Right lobe of liver (tissue), 6 donors: ENCODE measurements around the gene PPFIBP1. TPM values are rescaled to one million over a fixed set of nuclear protein-coding genes. Genes with fewer than 3 reads are reported as not detected.
A peak's percentile ranks its signal among the peaks of the same experiment; 100 is the strongest.
"Not testable (repeated sequence)": the region's sequence is repeated elsewhere in the genome, so short reads cannot be mapped to it uniquely, and the experiment has no call there.

ENCODE experiments used
- ATAC-seq, 4 donors: fragments of 200-7000 bp; cut with Tn5 transposase; one replicate each; pipeline ENCODE4 v1.9.1; 2020; ENCODE audit warnings: mild to moderate bottlenecking in 4 of 4, moderate library complexity in 4 of 4
- DNase-seq, 3 donors: peaks; one replicate each; pipeline ENCODE4 v3.0.0-alpha.2; 2020
- H3K27ac ChIP-seq, 3 donors: fragments of 200-600 bp; one replicate each; pipeline ENCODE4 v1.8.0; 2022
- H3K27me3 ChIP-seq, 2 donors: fragments of 200-600 bp; one replicate each; pipeline ENCODE4 v1.8.0; 2022
- H3K36me3 ChIP-seq, 4 donors: fragments of 200-600 bp; sonication (generic) in 1 of 4; one replicate each; pipeline versions ENCODE4 v1.5.1 to v1.8.0; 2017 to 2022; ENCODE audit warnings: control low read depth in 1 of 4
- H3K4me1 ChIP-seq, 4 donors: fragments of 200-600 bp; sonication (generic) in 1 of 4; one replicate each; pipeline versions ENCODE4 v1.5.1 to v1.8.0; 2017 to 2022; ENCODE audit warnings: control low read depth in 1 of 4
- H3K4me3 ChIP-seq, 3 donors: fragments of 200-600 bp; one replicate each; pipeline ENCODE4 v1.8.0; 2022
- H3K9me3 ChIP-seq, 4 donors: fragments of 200-600 bp; sonication (generic) in 1 of 4; one replicate each; pipeline versions ENCODE4 v1.5.1 to v1.8.0; 2017 to 2022; ENCODE audit warnings: control low read depth in 1 of 4
- POLR2A ChIP-seq: fragments of 450-650 bp; IDR thresholded peaks from one replicate; pipeline ENCODE4 v1.6.1; 2017; ENCODE audit warnings: antibody characterized with exemption, mild to moderate bottlenecking
- WGBS: methylation state at CpG from one replicate; pipeline ENCODE4 v1.1.6; 2018; ENCODE audit warnings: low coverage, low lambda C conversion rate; ENCODE audit not compliant: insufficient coverage; ENCODE audit errors: missing lambda C conversion rate; 5-methylcytosine and 5-hydroxymethylcytosine counted together
- intact Hi-C, 2 donors: fragments of 100-400 bp; cut with DNase I; formaldehyde crosslinking; loops; one replicate each; pipeline versions ENCODE4 v1.11.2 to v1.14.1; 2022
- total RNA-seq, 6 experiments: library from RNA; depleted of rRNA in 2 of 6; stranded (reverse); fragments of >200 nt in 2 of 6; fragmentation: NEBNext Ultra II Directional in 3 of 6; extraction: Animal tissue kit (Norgen Biotek cat#: 25700) in 3 of 6; gene quantifications; one replicate each; pipeline versions ENCODE4 v1.1.0 to v1.2.4, GENCODE V29; 2016 to 2023
- TF ChIP-seq, protein P1 (sequence below), 4 donors: fragments of 200-600 bp in 3 of 4; fragments of 450-650 bp in 1 of 4; IDR thresholded peaks; one replicate each; pipeline versions ENCODE4 v1.5.1 to v1.8.0; 2016 to 2022; ENCODE audit warnings: antibody characterized with exemption in 4 of 4, mild to moderate bottlenecking in 2 of 4
- donor health status: DM: no; HTN: yes; CAD: no.
- donor health status: DM: no; HTN: no; CAD: no.
- donor health status: DM: no; HTN: no; CAD: no.
- donor health status: DM: no; HTN: yes; CAD: no.
- donor health status: DM: no; HTN: yes; CAD: no.

PPFIBP1 gene
- total RNA-seq, 6 experiments from 2014 or later, result 24.1 to 53.9 (median 35.8) TPM

DNA sequence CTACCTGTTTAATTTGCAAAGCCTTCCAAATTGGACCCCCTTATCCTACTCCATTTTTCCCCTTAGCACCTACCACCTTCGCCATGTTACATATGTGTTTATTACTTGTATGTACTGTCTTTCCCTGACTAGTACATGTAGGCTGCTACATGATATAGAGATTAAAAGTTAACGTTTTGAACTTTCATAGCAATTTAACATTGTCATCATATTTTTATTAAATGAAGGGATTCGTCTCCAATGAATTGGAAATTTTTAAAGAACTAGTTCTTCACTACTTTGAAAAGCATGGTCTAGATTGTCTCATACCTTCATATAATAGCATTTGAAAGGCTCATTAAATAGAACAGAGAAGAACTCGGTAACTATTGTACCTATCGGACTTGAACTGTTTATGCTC lies 107.4 kb downstream of the PPFIBP1 start:
- ATAC-seq (no peak), DNase-seq (no peak)
- no peaks in the 10 kb centered on the region for H3K9me3 ChIP-seq
- intact Hi-C loops, result no loop called here
- no peak overlapping the region for H3K4me3 ChIP-seq
- H3K4me1 ChIP-seq, result peaks cover 0 to 6% (median 0%) of the 10 kb centered on the region in 4 donors
- no peaks in the 10 kb centered on the region for H3K36me3 ChIP-seq
- TF ChIP-seq POLR2A, result no peak
- H3K27ac ChIP-seq, result no peak overlapping the region
- H3K27me3 ChIP-seq, result no peaks in the 10 kb centered on the region
- WGBS, result 90% methylated on average over 5 of the region's 5 CpGs

DNA sequence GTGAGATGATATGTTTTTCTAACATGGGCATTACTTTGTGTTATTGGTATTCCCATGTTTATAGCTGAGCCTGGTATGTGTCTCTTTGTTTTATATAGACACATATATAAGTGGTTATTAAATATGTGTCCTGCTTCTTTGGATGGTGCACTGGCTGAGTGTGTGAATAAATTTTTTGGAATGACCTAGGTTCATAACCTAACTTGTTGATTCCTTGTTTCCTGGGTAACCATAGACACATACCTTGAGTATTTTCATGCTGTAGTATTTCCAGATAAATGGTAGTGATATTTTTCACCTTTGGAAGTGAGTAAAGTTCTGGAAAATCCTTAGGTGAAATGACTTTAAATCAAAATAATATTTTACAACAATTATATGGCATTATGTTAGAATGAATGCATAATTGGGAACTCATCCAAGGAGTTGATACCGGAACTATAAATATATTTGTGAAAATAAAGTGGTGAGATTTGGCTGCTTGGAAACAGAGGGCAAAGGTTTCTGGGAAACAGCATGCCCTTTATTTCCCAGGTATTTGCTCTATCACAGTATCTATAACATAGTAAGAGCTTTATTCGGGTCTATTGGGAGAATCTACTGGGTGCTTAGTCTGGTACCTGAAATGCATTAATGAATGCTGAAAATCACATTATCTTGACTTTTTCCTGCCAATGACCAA lies 107.9 kb downstream of the PPFIBP1 start:
- Histone ChIP-seq H3K4me1 (peaks cover 0 to 9% (median 0%) of the 10 kb centered on the region in 4 donors), H3K27ac (no peak overlapping the region), H3K27me3 (no peaks in the 10 kb centered on the region), H3K9me3 (no peaks in the 10 kb centered on the region), H3K36me3 (no peaks in the 10 kb centered on the region), H3K4me3 (no peak overlapping the region)
- intact Hi-C loops, result no loop called here
- DNase-seq (no peak), ATAC-seq (peak in 2 of 4 donors; percentile 28 to 51)
- 5% methylated on average over 2 of the region's 2 CpGs for WGBS
- no peak for TF ChIP-seq POLR2A
- TF ChIP-seq, protein P1, sequence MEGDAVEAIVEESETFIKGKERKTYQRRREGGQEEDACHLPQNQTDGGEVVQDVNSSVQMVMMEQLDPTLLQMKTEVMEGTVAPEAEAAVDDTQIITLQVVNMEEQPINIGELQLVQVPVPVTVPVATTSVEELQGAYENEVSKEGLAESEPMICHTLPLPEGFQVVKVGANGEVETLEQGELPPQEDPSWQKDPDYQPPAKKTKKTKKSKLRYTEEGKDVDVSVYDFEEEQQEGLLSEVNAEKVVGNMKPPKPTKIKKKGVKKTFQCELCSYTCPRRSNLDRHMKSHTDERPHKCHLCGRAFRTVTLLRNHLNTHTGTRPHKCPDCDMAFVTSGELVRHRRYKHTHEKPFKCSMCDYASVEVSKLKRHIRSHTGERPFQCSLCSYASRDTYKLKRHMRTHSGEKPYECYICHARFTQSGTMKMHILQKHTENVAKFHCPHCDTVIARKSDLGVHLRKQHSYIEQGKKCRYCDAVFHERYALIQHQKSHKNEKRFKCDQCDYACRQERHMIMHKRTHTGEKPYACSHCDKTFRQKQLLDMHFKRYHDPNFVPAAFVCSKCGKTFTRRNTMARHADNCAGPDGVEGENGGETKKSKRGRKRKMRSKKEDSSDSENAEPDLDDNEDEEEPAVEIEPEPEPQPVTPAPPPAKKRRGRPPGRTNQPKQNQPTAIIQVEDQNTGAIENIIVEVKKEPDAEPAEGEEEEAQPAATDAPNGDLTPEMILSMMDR (IDR thresholded peaks at IDR 0.05), result no peak

- peak; percentile 57 to 72 (median 68) for ATAC-seq
- WGBS, result 39% methylated on average over 7 of the region's 7 CpGs
- intact Hi-C loops, result no loop called here
- no peak for TF ChIP-seq POLR2A
- TF ChIP-seq, protein P1 (IDR thresholded peaks at IDR 0.05), result peak; percentile 56 to 84 (median 62)
- Histone ChIP-seq H3K9me3 (no peaks in the 10 kb centered on the region), H3K27me3 (no peaks in the 10 kb centered on the region), H3K36me3 (no peaks in the 10 kb centered on the region), H3K27ac (no peak overlapping the region), H3K4me3 (no peak overlapping the region), H3K4me1 (peaks cover 0 to 31% (median 0%) of the 10 kb centered on the region in 4 donors)
- DNase-seq, result no peak
Measured at GRCh38 chr12:27635349-27635972, 111.5 kb downstream of the PPFIBP1 start.

GRCh38 chr12:27636569-27636968 lies 112.6 kb downstream of the PPFIBP1 start:
- H3K36me3 ChIP-seq, H3K27ac ChIP-seq, intact Hi-C loops, H3K4me3 ChIP-seq, H3K27me3 ChIP-seq, H3K9me3 ChIP-seq, DNase-seq: not testable (repeated sequence)
- 77% methylated on average over 3 of the region's 4 CpGs for WGBS
- ATAC-seq, result peak; percentile 37 to 54 (median 48)
- peaks cover 0 to 36% (median 0%) of the 10 kb centered on the region in 4 donors for H3K4me1 ChIP-seq

DNA sequence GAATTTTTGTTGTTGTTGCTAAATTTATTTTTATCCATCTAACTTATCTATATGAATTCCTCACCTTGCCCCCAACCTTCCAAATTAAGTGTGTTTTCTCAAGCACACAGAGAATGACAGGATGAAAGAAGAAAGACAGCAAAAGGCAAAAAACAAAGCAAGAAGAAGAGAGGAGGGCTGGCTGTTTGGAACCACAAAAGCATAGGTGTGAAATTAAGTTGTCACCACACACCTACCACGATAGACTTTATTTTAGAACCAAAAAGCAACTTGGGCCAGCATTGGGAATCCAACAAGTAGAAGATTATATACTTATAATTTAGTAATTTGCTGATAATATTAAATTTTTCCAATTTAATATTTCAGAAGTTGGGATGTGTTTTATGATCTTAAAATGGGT lies 113.5 kb downstream of the PPFIBP1 start:
- no peak for ATAC-seq
- WGBS, result 83% methylated on average over 1 of the region's 1 CpG
- Histone ChIP-seq H3K27me3 (no peaks in the 10 kb centered on the region), H3K9me3 (no peaks in the 10 kb centered on the region), H3K4me1 (peaks cover 0 to 31% (median 0%) of the 10 kb centered on the region in 4 donors), H3K36me3 (no peaks in the 10 kb centered on the region), H3K4me3 (no peak overlapping the region), H3K27ac (no peak overlapping the region)
- no peak for DNase-seq
- intact Hi-C loops, result no loop called here
- no peak for TF ChIP-seq POLR2A
- TF ChIP-seq, protein P1 (IDR thresholded peaks at IDR 0.05), result no peak
